Tibial nerve (tissue), 3 donors: ENCODE results near the gene GPX4.

Experiments used
- POLR2A ChIP-seq, 2 donors: fragments of 450-650 bp; IDR thresholded peaks; one replicate each; pipeline ENCODE4 v1.6.1; 2017; ENCODE audit warnings: antibody characterized with exemption in 2 of 2, mild to moderate bottlenecking in 2 of 2, moderate library complexity in 2 of 2
- TF ChIP-seq, protein P1 (sequence below), 5 experiments: fragments of 200-600 bp in 3 of 5; fragments of 450-650 bp in 2 of 5; sonication (generic) in 3 of 5; IDR thresholded peaks; one replicate each; pipeline ENCODE4 v1.5.1; 2016 to 2019; ENCODE audit warnings: antibody characterized with exemption in 5 of 5, mild to moderate bottlenecking in 3 of 5, moderate library complexity in 2 of 5

GRCh38 chr19:1065606-1066109, 38.1 kb upstream of the GPX4 start:
- TF ChIP-seq, protein P1, sequence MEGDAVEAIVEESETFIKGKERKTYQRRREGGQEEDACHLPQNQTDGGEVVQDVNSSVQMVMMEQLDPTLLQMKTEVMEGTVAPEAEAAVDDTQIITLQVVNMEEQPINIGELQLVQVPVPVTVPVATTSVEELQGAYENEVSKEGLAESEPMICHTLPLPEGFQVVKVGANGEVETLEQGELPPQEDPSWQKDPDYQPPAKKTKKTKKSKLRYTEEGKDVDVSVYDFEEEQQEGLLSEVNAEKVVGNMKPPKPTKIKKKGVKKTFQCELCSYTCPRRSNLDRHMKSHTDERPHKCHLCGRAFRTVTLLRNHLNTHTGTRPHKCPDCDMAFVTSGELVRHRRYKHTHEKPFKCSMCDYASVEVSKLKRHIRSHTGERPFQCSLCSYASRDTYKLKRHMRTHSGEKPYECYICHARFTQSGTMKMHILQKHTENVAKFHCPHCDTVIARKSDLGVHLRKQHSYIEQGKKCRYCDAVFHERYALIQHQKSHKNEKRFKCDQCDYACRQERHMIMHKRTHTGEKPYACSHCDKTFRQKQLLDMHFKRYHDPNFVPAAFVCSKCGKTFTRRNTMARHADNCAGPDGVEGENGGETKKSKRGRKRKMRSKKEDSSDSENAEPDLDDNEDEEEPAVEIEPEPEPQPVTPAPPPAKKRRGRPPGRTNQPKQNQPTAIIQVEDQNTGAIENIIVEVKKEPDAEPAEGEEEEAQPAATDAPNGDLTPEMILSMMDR (IDR thresholded peaks at IDR 0.05): no peak
- no peak for TF ChIP-seq POLR2A (IDR thresholded peaks at IDR 0.05)
